Coronary artery (tissue), 2 donors: ENCODE results near the gene TMEM258.

Experiments used
- DNase-seq: peaks from one replicate; pipeline ENCODE4 v3.0.0-alpha.2; 2017; ENCODE audit warnings: low spot score
- H3K27ac ChIP-seq, 2 donors: fragments of 200-600 bp; sonication (generic); one replicate each; pipeline ENCODE4 v1.5.1; 2016 to 2019
- H3K4me3 ChIP-seq: fragments of 200-600 bp; sonication (generic); 2 replicates; pipeline ENCODE4 v1.5.1; 2016; ENCODE audit warnings: mild to moderate bottlenecking, moderate library complexity
- CTCF ChIP-seq: fragments of 200-600 bp; sonication (generic); IDR thresholded peaks from one replicate; pipeline ENCODE4 v1.5.1; 2019; ENCODE audit warnings: antibody characterized with exemption

The TMEM258 gene

GRCh38 chr11:61837411-61838005, 45.1 kb upstream of the TMEM258 start:
- no peak overlapping the region for H3K27ac ChIP-seq
- TF ChIP-seq CTCF: no peak
- no peak for DNase-seq
- H3K4me3 ChIP-seq: no peak overlapping the region

GRCh38 chr11:61836193-61836592, 43.8 kb upstream of the TMEM258 start:
- TF ChIP-seq CTCF: no peak
- H3K27ac ChIP-seq: peak overlapping the region; percentile 35 to 52

GRCh38 chr11:61834278-61835048, 42.1 kb upstream of the TMEM258 start:
- peak; percentile 82 for DNase-seq
- Histone ChIP-seq H3K4me3 (peak overlapping the region; percentile 13), H3K27ac (peak overlapping the region; percentile 69 to 95)
- TF ChIP-seq CTCF: no peak

More at GRCh38 chr11:61836193-61836592, 43.8 kb upstream of the TMEM258 start:
- no peak overlapping the region for H3K4me3 ChIP-seq
- no peak for DNase-seq

- Histone ChIP-seq H3K27ac (peak overlapping the region; percentile 69 to 95), H3K4me3 (no peak overlapping the region)
- DNase-seq: no peak
- TF ChIP-seq CTCF: no peak
Observed at GRCh38 chr11:61833926-61834277, 41.5 kb upstream of the TMEM258 start.

- DNase-seq: no peak
- H3K4me3 ChIP-seq: no peak overlapping the region
- TF ChIP-seq CTCF: no peak
- H3K27ac ChIP-seq: peak overlapping the region in 1 of 2 donors; percentile 95
Observed at GRCh38 chr11:61833471-61833870, 41.1 kb upstream of the TMEM258 start.

- no peak for DNase-seq
Observed at GRCh38 chr11:61832754-61833153, 40.4 kb upstream of the TMEM258 start.

More at GRCh38 chr11:61832754-61833153, 40.4 kb upstream of the TMEM258 start:
- no peak overlapping the region for H3K4me3 ChIP-seq
- no peak for TF ChIP-seq CTCF
- peak overlapping the region in 1 of 2 donors; percentile 95 for H3K27ac ChIP-seq
